ENCODE results near the gene ATAD3A. TPM values are rescaled to one million over a fixed set of nuclear protein-coding genes. Genes with fewer than 3 reads are reported as not detected.

The ATAD3A gene
- total and polyA plus RNA-seq, 9 of the 15 experiments (the other 6 are each of a cell fraction or from before 2014, with no cell fraction given) = 0.10 to 173 (median 36.7) TPM

DNA sequence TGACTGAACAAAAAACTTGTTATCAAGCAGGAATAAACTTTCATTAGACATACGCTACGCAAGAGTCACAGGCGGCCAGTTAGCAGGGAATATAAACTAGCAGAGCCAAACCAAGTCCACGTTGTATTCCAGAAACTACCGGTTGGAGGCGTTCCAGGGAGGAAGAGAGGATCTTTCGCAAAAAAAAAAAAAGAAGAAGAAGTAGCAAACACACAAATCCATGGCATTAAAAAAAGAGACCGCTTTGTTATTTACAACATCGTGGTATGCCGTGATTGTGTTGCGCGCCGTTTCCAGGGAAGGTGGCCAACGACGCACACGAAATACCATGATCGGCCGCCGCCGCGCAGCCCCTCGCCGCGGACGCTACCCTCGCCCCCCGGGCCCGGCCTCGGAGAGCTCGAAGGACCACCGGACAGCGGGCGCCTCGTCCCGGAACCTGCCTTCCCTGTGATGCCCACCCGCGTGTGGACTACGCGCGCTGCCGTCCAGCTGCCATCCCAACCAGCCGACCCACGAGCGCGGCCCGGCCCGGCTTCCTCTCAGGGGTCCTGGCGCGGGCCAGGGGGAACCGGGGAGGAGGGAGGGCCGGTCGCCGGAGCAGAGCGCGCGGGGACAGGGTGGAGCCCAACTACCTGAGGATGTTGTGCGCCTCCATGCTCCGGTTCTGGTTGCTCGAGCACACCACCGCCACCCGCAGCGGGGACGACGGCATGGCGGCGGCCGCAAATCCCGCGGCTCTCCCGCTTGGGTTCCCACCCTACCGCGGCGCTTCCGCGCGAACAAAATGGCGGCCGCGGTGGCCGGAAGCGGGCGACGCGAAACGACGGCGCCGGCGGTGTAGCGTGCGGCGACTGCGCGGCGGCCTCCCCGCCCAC lies 62.1 kb downstream of the ATAD3A start (continued):
- TF ChIP-seq AFF1 (IDR thresholded peaks at IDR 0.05; ENCODE audit: low read depth in 1 of 2, partially characterized antibody in 2 of 2) = peak in 1 of 2 experiments; percentile 27
- TF ChIP-seq PCBP1 (IDR thresholded peaks at IDR 0.05; ENCODE audit: low read depth, low read length, poor library complexity, severe bottlenecking) = peak; percentile 77
- TF ChIP-seq, protein P1, sequence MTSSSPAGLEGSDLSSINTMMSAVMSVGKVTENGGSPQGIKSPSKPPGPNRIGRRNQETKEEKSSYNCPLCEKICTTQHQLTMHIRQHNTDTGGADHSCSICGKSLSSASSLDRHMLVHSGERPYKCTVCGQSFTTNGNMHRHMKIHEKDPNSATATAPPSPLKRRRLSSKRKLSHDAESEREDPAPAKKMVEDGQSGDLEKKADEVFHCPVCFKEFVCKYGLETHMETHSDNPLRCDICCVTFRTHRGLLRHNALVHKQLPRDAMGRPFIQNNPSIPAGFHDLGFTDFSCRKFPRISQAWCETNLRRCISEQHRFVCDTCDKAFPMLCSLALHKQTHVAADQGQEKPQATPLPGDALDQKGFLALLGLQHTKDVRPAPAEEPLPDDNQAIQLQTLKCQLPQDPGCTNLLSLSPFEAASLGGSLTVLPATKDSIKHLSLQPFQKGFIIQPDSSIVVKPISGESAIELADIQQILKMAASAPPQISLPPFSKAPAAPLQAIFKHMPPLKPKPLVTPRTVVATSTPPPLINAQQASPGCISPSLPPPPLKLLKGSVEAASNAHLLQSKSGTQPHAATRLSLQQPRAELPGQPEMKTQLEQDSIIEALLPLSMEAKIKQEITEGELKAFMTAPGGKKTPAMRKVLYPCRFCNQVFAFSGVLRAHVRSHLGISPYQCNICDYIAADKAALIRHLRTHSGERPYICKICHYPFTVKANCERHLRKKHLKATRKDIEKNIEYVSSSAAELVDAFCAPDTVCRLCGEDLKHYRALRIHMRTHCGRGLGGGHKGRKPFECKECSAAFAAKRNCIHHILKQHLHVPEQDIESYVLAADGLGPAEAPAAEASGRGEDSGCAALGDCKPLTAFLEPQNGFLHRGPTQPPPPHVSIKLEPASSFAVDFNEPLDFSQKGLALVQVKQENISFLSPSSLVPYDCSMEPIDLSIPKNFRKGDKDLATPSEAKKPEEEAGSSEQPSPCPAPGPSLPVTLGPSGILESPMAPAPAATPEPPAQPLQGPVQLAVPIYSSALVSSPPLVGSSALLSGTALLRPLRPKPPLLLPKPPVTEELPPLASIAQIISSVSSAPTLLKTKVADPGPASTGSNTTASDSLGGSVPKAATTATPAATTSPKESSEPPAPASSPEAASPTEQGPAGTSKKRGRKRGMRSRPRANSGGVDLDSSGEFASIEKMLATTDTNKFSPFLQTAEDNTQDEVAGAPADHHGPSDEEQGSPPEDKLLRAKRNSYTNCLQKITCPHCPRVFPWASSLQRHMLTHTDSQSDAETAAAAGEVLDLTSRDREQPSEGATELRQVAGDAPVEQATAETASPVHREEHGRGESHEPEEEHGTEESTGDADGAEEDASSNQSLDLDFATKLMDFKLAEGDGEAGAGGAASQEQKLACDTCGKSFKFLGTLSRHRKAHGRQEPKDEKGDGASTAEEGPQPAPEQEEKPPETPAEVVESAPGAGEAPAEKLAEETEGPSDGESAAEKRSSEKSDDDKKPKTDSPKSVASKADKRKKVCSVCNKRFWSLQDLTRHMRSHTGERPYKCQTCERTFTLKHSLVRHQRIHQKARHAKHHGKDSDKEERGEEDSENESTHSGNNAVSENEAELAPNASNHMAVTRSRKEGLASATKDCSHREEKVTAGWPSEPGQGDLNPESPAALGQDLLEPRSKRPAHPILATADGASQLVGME (CRISPR knock-in tag; IDR thresholded peaks at IDR 0.05) = no peak
- TF ChIP-seq HOXB6 (CRISPR knock-in tag; IDR thresholded peaks at IDR 0.05; ENCODE audit: borderline replicate concordance) = no peak
- peak; percentile 99 for TF ChIP-seq CHD1 (IDR thresholded peaks at IDR 0.05; ENCODE audit: low read length)
- peak; percentile 1; the same call in 1 of the 2 replicates for TF ChIP-seq MXI1 (IDR thresholded peaks at IDR 0.05; ENCODE audit: low read depth, low read length)
- no peak for TF ChIP-seq SIRT6 (IDR thresholded peaks at IDR 0.05; ENCODE audit: low read depth, low read length)
- TF ChIP-seq PHF8 (IDR thresholded peaks at IDR 0.05; ENCODE audit: borderline replicate concordance, low read length) = no peak
- TF ChIP-seq GATA2 (CRISPR knock-in tag; IDR thresholded peaks at IDR 0.05) = no peak
- TF ChIP-seq MIER1 (IDR thresholded peaks at IDR 0.05; ENCODE audit: low read depth) = no peak
- TF ChIP-seq COPS2 (conservative IDR thresholded peaks at IDR 0.05) = no peak
- no peak for TF ChIP-seq TAF9B (IDR thresholded peaks at IDR 0.05; ENCODE audit: partially characterized antibody)
- TF ChIP-seq SRSF9 (IDR thresholded peaks at IDR 0.05; ENCODE audit: borderline replicate concordance, low read depth, low read length) = no peak
- TF ChIP-seq POLR3G (IDR thresholded peaks at IDR 0.05; ENCODE audit: extremely low read depth, insufficient read length, insufficient replicate concordance) = no peak
- TF ChIP-seq HSF4 (CRISPR knock-in tag; IDR thresholded peaks at IDR 0.05; ENCODE audit: borderline replicate concordance) = no peak
- TF ChIP-seq, protein P2, sequence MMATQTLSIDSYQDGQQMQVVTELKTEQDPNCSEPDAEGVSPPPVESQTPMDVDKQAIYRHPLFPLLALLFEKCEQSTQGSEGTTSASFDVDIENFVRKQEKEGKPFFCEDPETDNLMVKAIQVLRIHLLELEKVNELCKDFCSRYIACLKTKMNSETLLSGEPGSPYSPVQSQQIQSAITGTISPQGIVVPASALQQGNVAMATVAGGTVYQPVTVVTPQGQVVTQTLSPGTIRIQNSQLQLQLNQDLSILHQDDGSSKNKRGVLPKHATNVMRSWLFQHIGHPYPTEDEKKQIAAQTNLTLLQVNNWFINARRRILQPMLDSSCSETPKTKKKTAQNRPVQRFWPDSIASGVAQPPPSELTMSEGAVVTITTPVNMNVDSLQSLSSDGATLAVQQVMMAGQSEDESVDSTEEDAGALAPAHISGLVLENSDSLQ (IDR thresholded peaks at IDR 0.05) = no peak

All from K562 (cell line).